Prostate gland (tissue), 2 donors: ENCODE results near the gene LY86. TPM values are rescaled to one million over a fixed set of nuclear protein-coding genes. Genes with fewer than 3 reads are reported as not detected.

Experiments
- DNase-seq: peaks from one replicate; pipeline ENCODE4 v3.0.0-alpha.2; 2019; ENCODE audit warnings: low spot score
- H3K27ac ChIP-seq, 2 donors: fragments of 200-600 bp; sonication (generic); 2 replicates each; pipeline ENCODE4 v1.5.1; 2017 to 2019
- H3K27me3 ChIP-seq: fragments of 200-600 bp; sonication (generic); replicated peaks from 2 replicates; pipeline ENCODE4 v1.5.1; 2019; ENCODE audit not compliant: insufficient read depth
- H3K36me3 ChIP-seq, 2 donors: fragments of 200-600 bp; sonication (generic); 1 replicate in 1 of 2; 2 replicates in 1 of 2; pipeline versions ENCODE4 v1.5.1 to v1.8.1; 2017 to 2019
- H3K4me1 ChIP-seq: fragments of 200-600 bp; sonication (generic); replicated peaks from 2 replicates; pipeline ENCODE4 v1.5.1; 2019
- H3K4me3 ChIP-seq, 2 donors: fragments of 200-600 bp; sonication (generic); 2 replicates each; pipeline ENCODE4 v1.5.1; 2017 to 2019
- H3K9me3 ChIP-seq: fragments of 200-600 bp; sonication (generic); 2 replicates; pipeline ENCODE4 v1.5.1; 2017
- CTCF ChIP-seq, 4 experiments: fragments of 200-600 bp in 2 of 4; fragments of 450-650 bp in 2 of 4; sonication (generic) in 2 of 4; IDR thresholded peaks; 1 replicate in 3 of 4; 2 replicates in 1 of 4; pipeline ENCODE4 v1.5.1; 2016 to 2019; ENCODE audit warnings: antibody characterized with exemption in 4 of 4, mild to moderate bottlenecking in 2 of 4, moderate library complexity in 2 of 4
- POLR2A ChIP-seq: fragments of 450-650 bp; IDR thresholded peaks from one replicate; pipeline ENCODE4 v1.6.1; 2016; ENCODE audit warnings: antibody characterized with exemption, mild to moderate bottlenecking
- POLR2AphosphoS5 ChIP-seq: sonication (generic); formaldehyde crosslinking; IDR thresholded peaks from one replicate; pipeline ENCODE4 v1.6.1; 2017; ENCODE audit warnings: antibody characterized with exemption
- WGBS: methylation state at CpG from one replicate; pipeline ENCODE4 v1.1.5; 2018; 5-methylcytosine and 5-hydroxymethylcytosine counted together
- intact Hi-C: fragments of 100-400 bp; cut with DNase I; formaldehyde crosslinking; loops from one replicate; pipeline ENCODE4 v1.14.2; 2022
- total RNA-seq, 2 donors: library from RNA; depleted of rRNA; stranded (reverse); fragments of >200 nt; gene quantifications; one replicate each; pipeline ENCODE4 v1.1.0, GENCODE V29; 2016

The LY86 gene
- total RNA-seq, result 1 to 10 TPM; 1.5 to 7.0 TPM

- H3K36me3 ChIP-seq, result no peaks in the 10 kb centered on the region
- TF ChIP-seq POLR2AphosphoS5, result no peak
- no peak for TF ChIP-seq CTCF (IDR thresholded peaks at IDR 0.05)
- no peak for TF ChIP-seq POLR2A
- intact Hi-C loops, result no loop called here
- no peak within 1 kb of the TSS for H3K4me3 ChIP-seq
- no peaks in the 10 kb centered on the region for H3K9me3 ChIP-seq
- DNase-seq, result no peak
- H3K27ac ChIP-seq, result no peak within 1 kb of the TSS
- no peaks in the 10 kb centered on the region for H3K27me3 ChIP-seq
- H3K4me1 ChIP-seq, result no peaks in the 10 kb centered on the region
- 60% methylated on average over 14 of the region's 14 CpGs for WGBS
Observed at GRCh38 chr6:6588064-6588923, at the start of gene LY86. LY86 (plus strand) TSS chr6:6588720; CDS start chr6:6588735, 15 bp downstream.

GRCh38 chr6:6539036-6539435, 49.5 kb upstream of the LY86 start:
- no peaks in the 10 kb centered on the region for H3K4me1 ChIP-seq
- WGBS, result 54% methylated on average over 4 of the region's 4 CpGs
- no peaks in the 10 kb centered on the region for H3K9me3 ChIP-seq
- DNase-seq, result no peak
- no peak overlapping the region for H3K27ac ChIP-seq
- H3K27me3 ChIP-seq, result no peaks in the 10 kb centered on the region
- TF ChIP-seq POLR2AphosphoS5 (no peak), POLR2A (no peak), CTCF (IDR thresholded peaks at IDR 0.05) (no peak)
- H3K36me3 ChIP-seq, result no peaks in the 10 kb centered on the region
- intact Hi-C loops, result no loop called here
- no peak overlapping the region for H3K4me3 ChIP-seq

GRCh38 chr6:6542357-6542756, 46.2 kb upstream of the LY86 start:
- Histone ChIP-seq H3K4me1 (no peaks in the 10 kb centered on the region), H3K4me3 (no peak overlapping the region), H3K36me3 (no peaks in the 10 kb centered on the region), H3K27me3 (peaks cover 3% of the 10 kb centered on the region), H3K9me3 (no peaks in the 10 kb centered on the region), H3K27ac (no peak overlapping the region)
- TF ChIP-seq POLR2A, result no peak
- WGBS, result 95% methylated on average over 2 of the region's 2 CpGs
- intact Hi-C loops, result no loop called here
- no peak for DNase-seq

GRCh38 chr6:6543181-6543879, 45.2 kb upstream of the LY86 start:
- Histone ChIP-seq H3K36me3 (no peaks in the 10 kb centered on the region), H3K4me3 (no peak overlapping the region), H3K9me3 (no peaks in the 10 kb centered on the region), H3K4me1 (no peaks in the 10 kb centered on the region), H3K27ac (no peak overlapping the region), H3K27me3 (peaks cover 3% of the 10 kb centered on the region)
- TF ChIP-seq POLR2A (no peak), CTCF (IDR thresholded peaks at IDR 0.05) (no peak), POLR2AphosphoS5 (no peak)
- WGBS, result 73% methylated on average over 11 of the region's 11 CpGs
- intact Hi-C loops, result no loop called here
- DNase-seq, result no peak

GRCh38 chr6:6545616-6546317, 42.8 kb upstream of the LY86 start:
- no peak for DNase-seq
- H3K4me1 ChIP-seq, result no peaks in the 10 kb centered on the region
- H3K27ac ChIP-seq, result no peak overlapping the region
- H3K9me3 ChIP-seq, result no peaks in the 10 kb centered on the region
- H3K4me3 ChIP-seq, result peak overlapping the region; percentile 23 to 27
- no peak for TF ChIP-seq POLR2AphosphoS5
- intact Hi-C loops, result loop anchor here (5.0 kb wide), 2 partner anchors 1328 to 1403 kb away; no protein-coding TSS in a partner anchor
- peaks cover 3% of the 10 kb centered on the region for H3K27me3 ChIP-seq
- WGBS, result 51% methylated on average over 26 of the region's 27 CpGs
- H3K36me3 ChIP-seq, result no peaks in the 10 kb centered on the region
